H1 (cell line): ENCODE results near the gene MRPL55. TPM values are rescaled to one million over a fixed set of nuclear protein-coding genes. Genes with fewer than 3 reads are reported as not detected.

ENCODE experiments used
- CTCF ChIA-PET: fragments of 300-600 bp; sonication (Branson Sonifier 250); formaldehyde crosslinking; loops from one replicate; lab custom pipeline; 2021; ENCODE audit not compliant: partially characterized antibody; lab: Charles Lee
- POLR2A ChIA-PET: fragments of 300-600 bp; sonication (Branson Sonifier 250); formaldehyde crosslinking; loops from one replicate; lab custom pipeline; 2021; ENCODE audit warnings: inconsistent platforms; ENCODE audit not compliant: partially characterized antibody; lab: Charles Lee
- DNase-seq, 2 experiments: peaks; one replicate each; pipeline versions ENCODE4 v3.0.0 to v3.0.0-alpha.2; 2010 to 2022; ENCODE audit warnings: low spot score in 2 of 2, low read depth in 1 of 2, mixed read lengths in 1 of 2
- FAIRE-seq: peaks from 2 replicates; lab custom pipeline; 2011; peaks lifted over from hg19 to GRCh38; lab: Jason Lieb, UNC
- H2AFZ ChIP-seq: 2 replicates; pipeline ENCODE4 v1.8.1; 2012; ENCODE audit warnings: low read length, inconsistent platforms
- H2AK5ac ChIP-seq: 2 replicates; pipeline ENCODE4 v1.6.1; 2013; ENCODE audit warnings: low read depth, low read length
- H2BK120ac ChIP-seq: replicated peaks from 2 replicates; pipeline ENCODE3; 2013; ENCODE audit warnings: low read depth, low read length, inconsistent platforms
- H2BK12ac ChIP-seq: 2 replicates; pipeline ENCODE4 v1.6.1; 2013; ENCODE audit warnings: low read depth, low read length
- H2BK15ac ChIP-seq: 2 replicates; pipeline ENCODE4 v1.6.1; 2013; ENCODE audit warnings: low read length
- H2BK20ac ChIP-seq: 2 replicates; pipeline ENCODE4 v1.6.1; 2013; ENCODE audit warnings: low read length
- H2BK5ac ChIP-seq: 2 replicates; pipeline ENCODE4 v1.6.1; 2013; ENCODE audit warnings: low read depth, low read length
- H3K14ac ChIP-seq: 2 replicates; pipeline ENCODE4 v1.6.1; 2013; ENCODE audit warnings: inconsistent platforms; ENCODE audit not compliant: insufficient read length
- H3K18ac ChIP-seq: 2 replicates; pipeline ENCODE4 v1.6.1; 2013; ENCODE audit warnings: low read length; ENCODE audit errors: extremely low read depth
- H3K23ac ChIP-seq: 2 replicates; pipeline ENCODE4 v1.6.1; 2013; ENCODE audit warnings: inconsistent platforms; ENCODE audit not compliant: insufficient read length
- H3K23me2 ChIP-seq: 2 replicates; pipeline ENCODE4 v1.6.1; 2013; ENCODE audit warnings: low read depth, low read length
- H3K27ac ChIP-seq: 2 replicates; pipeline ENCODE4 v1.6.1; 2011; ENCODE audit warnings: low read depth, low read length, inconsistent platforms
- H3K27me3 ChIP-seq, 4 experiments: replicated peaks in 1 of 4; 1 replicate in 1 of 4; 2 replicates in 3 of 4; pipeline versions ENCODE4 v1.6.1 to v1.8.1; 2011 to 2013; ENCODE audit warnings: low read length in 3 of 4, mild to moderate bottlenecking in 3 of 4, inconsistent platforms in 2 of 4, mixed read lengths in 2 of 4, moderate library complexity in 1 of 4; ENCODE audit not compliant: control insufficient read depth in 3 of 4, insufficient read depth in 3 of 4; ENCODE audit errors: extremely low read depth in 1 of 4
- H3K36me3 ChIP-seq, 4 experiments: 2 replicates each; pipeline versions ENCODE4 v1.6.1 to v1.8.1; 2011 to 2013; ENCODE audit warnings: mild to moderate bottlenecking in 4 of 4, low read length in 3 of 4, moderate library complexity in 2 of 4, control low read depth in 1 of 4, inconsistent platforms in 1 of 4; ENCODE audit not compliant: insufficient read depth in 4 of 4, control insufficient read depth in 2 of 4
- H3K4ac ChIP-seq: replicated peaks from 2 replicates; pipeline ENCODE3; 2013; ENCODE audit warnings: low read length, low read depth, mixed read lengths, inconsistent platforms; ENCODE audit not compliant: insufficient read length
- H3K4me1 ChIP-seq, 4 experiments: replicated peaks in 1 of 4; 1 replicate in 1 of 4; 2 replicates in 3 of 4; pipeline versions ENCODE4 v1.6.1 to v1.8.1; 2011 to 2013; ENCODE audit warnings: low read length in 3 of 4, inconsistent platforms in 2 of 4, mixed read lengths in 1 of 4; ENCODE audit not compliant: insufficient read depth in 4 of 4, control insufficient read depth in 3 of 4
- H3K4me2 ChIP-seq, 2 experiments: 2 replicates each; pipeline versions ENCODE4 v1.6.1 to v1.8.1; 2011 to 2013; ENCODE audit warnings: low read depth in 2 of 2, low read length in 2 of 2, control low read depth in 1 of 2, inconsistent platforms in 1 of 2, mild to moderate bottlenecking in 1 of 2; ENCODE audit not compliant: insufficient read depth in 1 of 2
- H3K4me3 ChIP-seq, 4 experiments: fragments of 200-600, 300-600 bp in 1 of 4; sonication (generic), shearing (Covaris generic), sonication (Bioruptor Twin) in 1 of 4; 2 replicates each; pipeline versions ENCODE4 v1.5.1 to v1.8.1; 2011 to 2016; ENCODE audit warnings: low read length in 4 of 4, low read depth in 3 of 4, control low read depth in 2 of 4, inconsistent platforms in 2 of 4, mild to moderate bottlenecking in 2 of 4, mixed read lengths in 1 of 4, moderate library complexity in 1 of 4; ENCODE audit not compliant: insufficient read depth in 2 of 4; ENCODE audit errors: extremely low read depth in 1 of 4
- H3K56ac ChIP-seq: replicated peaks from 2 replicates; pipeline ENCODE3; 2013; ENCODE audit warnings: low read depth, mild to moderate bottlenecking, mixed read lengths, low read length, inconsistent platforms; ENCODE audit not compliant: insufficient read length
- H3K79me1 ChIP-seq: 2 replicates; pipeline ENCODE4 v1.6.1; 2013; ENCODE audit warnings: low read depth, low read length, control low read depth
- H3K79me2 ChIP-seq, 2 experiments: 2 replicates each; pipeline versions ENCODE4 v1.6.1 to v1.8.1; 2012 to 2013; ENCODE audit warnings: low read length in 2 of 2, mild to moderate bottlenecking in 2 of 2, inconsistent platforms in 1 of 2; ENCODE audit not compliant: insufficient read depth in 2 of 2, control insufficient read depth in 1 of 2
- H3K9ac ChIP-seq, 4 experiments: replicated peaks in 1 of 4; 1 replicate in 1 of 4; 2 replicates in 3 of 4; pipeline versions ENCODE4 v1.6.1 to v1.8.1; 2011 to 2013; ENCODE audit warnings: low read depth in 3 of 4, low read length in 3 of 4, control low read depth in 2 of 4, mild to moderate bottlenecking in 2 of 4, moderate library complexity in 2 of 4, inconsistent platforms in 1 of 4; ENCODE audit errors: extremely low read depth in 1 of 4
- H3K9me3 ChIP-seq, 2 experiments: 2 replicates each; pipeline versions ENCODE4 v1.6.1 to v1.8.1; 2012 to 2013; ENCODE audit warnings: mild to moderate bottlenecking in 2 of 2, moderate library complexity in 2 of 2, control low read depth in 1 of 2, inconsistent platforms in 1 of 2, low read depth in 1 of 2, low read length in 1 of 2, mixed read lengths in 1 of 2; ENCODE audit not compliant: insufficient read depth in 2 of 2
- H4K20me1 ChIP-seq, 2 experiments: replicated peaks in 1 of 2; 2 replicates each; pipeline versions ENCODE3 to v1.8.1; 2011 to 2013; ENCODE audit warnings: inconsistent platforms in 2 of 2, low read length in 2 of 2, mild to moderate bottlenecking in 1 of 2; ENCODE audit not compliant: insufficient read depth in 2 of 2, control insufficient read depth in 1 of 2
- H4K5ac ChIP-seq: 2 replicates; pipeline ENCODE4 v1.6.1; 2013; ENCODE audit warnings: low read length, low read depth, mixed read lengths, inconsistent platforms; ENCODE audit not compliant: insufficient read length
- H4K8ac ChIP-seq: 2 replicates; pipeline ENCODE4 v1.8.0; 2013; ENCODE audit warnings: mild to moderate bottlenecking, moderate library complexity, low read length, inconsistent platforms; ENCODE audit not compliant: insufficient read depth; ENCODE audit errors: extremely low read depth
- H4K91ac ChIP-seq: replicated peaks from 2 replicates; pipeline ENCODE3; 2013; ENCODE audit warnings: low read length, mixed read lengths, inconsistent platforms; ENCODE audit not compliant: insufficient read length
- CHD2 ChIP-seq: IDR thresholded peaks from 2 replicates; pipeline ENCODE4 v1.6.1; 2012; ENCODE audit warnings: low read length, improper control_type of control experiment
- MAFK ChIP-seq: IDR thresholded peaks from 2 replicates; pipeline ENCODE4 v1.6.1; 2012; ENCODE audit warnings: low read depth, mild to moderate bottlenecking, improper control_type of control experiment, low read length
- MAX ChIP-seq: IDR thresholded peaks from 2 replicates; pipeline ENCODE4 v1.6.1; 2012; ENCODE audit warnings: inconsistent platforms
- PHF8 ChIP-seq: fragments of 200-600 bp; sonication (generic); conservative IDR thresholded peaks from 2 replicates; pipeline ENCODE4 v1.7.1; 2012; ENCODE audit warnings: low read depth, mild to moderate bottlenecking, inconsistent platforms, low read length, moderate library complexity
- POU5F1 ChIP-seq: IDR thresholded peaks from 2 replicates; pipeline ENCODE4 v1.6.1; 2011; ENCODE audit warnings: low read depth, mild to moderate bottlenecking, low read length, moderate library complexity
- RXRA ChIP-seq: IDR thresholded peaks from 2 replicates; pipeline ENCODE4 v1.6.1; 2011; ENCODE audit warnings: low read depth, mild to moderate bottlenecking, low read length, moderate library complexity; ENCODE audit not compliant: insufficient read depth
- SIN3A ChIP-seq, 2 experiments: IDR thresholded peaks in 1 of 2; conservative IDR thresholded peaks in 1 of 2; 2 replicates each; pipeline ENCODE4 v1.6.1; 2011 to 2012; ENCODE audit warnings: low read length in 2 of 2, improper control_type of control experiment in 1 of 2, low read depth in 1 of 2, mild to moderate bottlenecking in 1 of 2
- SP1 ChIP-seq: IDR thresholded peaks from 2 replicates; pipeline ENCODE4 v1.6.1; 2011; ENCODE audit warnings: low read depth, low read length
- WGBS, 2 experiments: shearing (Covaris generic) in 1 of 2; methylation state at CpG; one replicate each; pipeline versions ENCODE4 v1.1.6 to v1.1.7; 2013 to 2015; ENCODE audit warnings: low lambda C conversion rate in 2 of 2, mixed read lengths in 2 of 2, inconsistent platforms in 1 of 2, low coverage in 1 of 2, missing lambda C conversion rate in 1 of 2; ENCODE audit not compliant: insufficient replicate concordance in 2 of 2, insufficient coverage in 1 of 2, insufficient read length in 1 of 2; ENCODE audit errors: extremely low coverage in 1 of 2, missing lambda C conversion rate in 1 of 2; 5-methylcytosine and 5-hydroxymethylcytosine counted together
- polyA plus RNA-seq, 7 experiments: library from polyadenylated mRNA; depleted of rRNA in 3 of 7; stranded (reverse) in 5 of 7; unstranded in 2 of 7; fragments of >200 nt in 5 of 7; fragments of 200-250 nt in 2 of 7; gene quantifications; 1 replicate in 5 of 7; 2 replicates in 1 of 7; 4 replicates in 1 of 7; pipeline versions ENCODE4 v1.2.1 to v1.2.3, GENCODE V29; 2011 to 2013; ENCODE audit warnings: missing spikeins in 2 of 7, mixed read lengths in 2 of 7
- total RNA-seq: library from RNA; stranded (reverse); fragmentation: NEBNext Ultra II Directional; extraction: Animal tissue kit (Norgen Biotek cat#: 25700); gene quantifications from 2 replicates; pipeline ENCODE4 v1.2.1, GENCODE V29; 2021

Gene MRPL55
- total and polyA plus RNA-seq, 2 of the 8 experiments (the other 6 are each of a cell fraction or from before 2014, with no cell fraction given) = 59.0 to 244 TPM

- Histone ChIP-seq H3K27ac (no peak overlapping the region), H3K36me3 (no peaks in the 10 kb centered on the region), H3K14ac (no peak overlapping the region), H3K4me1 (peaks cover 0 to 7% (median 0%) of the 10 kb centered on the region in 4 experiments; a peak in 2 of 7 replicates), H2BK120ac (no peak overlapping the region), H2BK5ac (no peak overlapping the region), H4K8ac (no peak overlapping the region), H3K9ac (no peak overlapping the region), H3K9me3 (no peaks in the 10 kb centered on the region), H3K18ac (no peak overlapping the region), H3K79me1 (no peaks in the 10 kb centered on the region), H2BK20ac (no peak overlapping the region), H2BK12ac (no peak overlapping the region), H2AK5ac (no peak overlapping the region), H4K91ac (no peak overlapping the region), H3K23me2 (peaks cover 7% of the 10 kb centered on the region; the same call in 1 of the 2 replicates), H2BK15ac (no peak overlapping the region), H4K5ac (no peak overlapping the region), H3K56ac (no peak overlapping the region), H3K4ac (no peak overlapping the region), H3K23ac (no peak overlapping the region), H3K27me3 (peaks cover 22 to 76% (median 68%) of the 10 kb centered on the region in 4 experiments), H3K79me2 (no peaks in the 10 kb centered on the region), H4K20me1 (peaks cover 0 to 3% of the 10 kb centered on the region in 2 experiments), H3K4me2 (no peak overlapping the region), H3K4me3 (no peak overlapping the region), H2AFZ (no peak overlapping the region)
- FAIRE-seq (no peak), DNase-seq (no peak)
- CTCF ChIA-PET = interaction anchor here (0.6 to 14.1 kb wide), 3 partner anchors 10 to 122 kb away, joined by 3 to 197 read pairs (median 7); partner anchors contain the start of gene WNT3A
- POLR2A ChIA-PET = no interaction called here
- WGBS, 2 experiments = 62% methylated on average over 5 of the region's 8 CpGs; no CpG with 5 or more reads in 1 of the 2 experiments
- TF ChIP-seq POU5F1 = no peak
- TF ChIP-seq PHF8 = no peak
- no peak for TF ChIP-seq CHD2
- TF ChIP-seq MAFK = no peak
- no peak for TF ChIP-seq RXRA
- TF ChIP-seq SP1 = no peak
- no peak for TF ChIP-seq MAX
- TF ChIP-seq SIN3A (conservative IDR thresholded peaks at IDR 0.05 in 1 of 2, IDR thresholded peaks at IDR 0.05 in 1 of 2; ENCODE audit: low read depth in 1 of 2, low read length in 2 of 2) = no peak
Observed at GRCh38 chr1:228064296-228064695, 44.8 kb downstream of the MRPL55 start.
